Activated naive CD4-positive, alpha-beta T cell treated with anti-CD3 and anti-CD28 coated beads, Interleukin-2, amount 50 U/mL, for 72 hours (primary cell): ENCODE results near the gene VAPB. TPM values are rescaled to one million over a fixed set of nuclear protein-coding genes. Genes with fewer than 3 reads are reported as not detected.

ENCODE experiments used
- ATAC-seq, 2 donors: fragments of 150-1000 bp; cut with Tn5 transposase; 2 replicates each; pipeline ENCODE4 v1.10.0; 2021; ENCODE audit warnings: mild to moderate bottlenecking in 2 of 2, moderate library complexity in 2 of 2
- DNase-seq, 2 donors: peaks; one replicate each; pipeline ENCODE4 v3.0.0; 2021 to 2022; ENCODE audit warnings: low spot score in 2 of 2
- H3K27ac Mint-ChIP-seq, 2 donors: one replicate each; pipeline ENCODE4 v1.8.0; 2022; ENCODE audit warnings: mild to moderate bottlenecking in 2 of 2, mixed read lengths in 2 of 2
- H3K36me3 Mint-ChIP-seq, 2 donors: one replicate each; pipeline ENCODE4 v1.8.0; 2022; ENCODE audit warnings: mixed read lengths in 2 of 2
- H3K9me3 Mint-ChIP-seq, 2 donors: one replicate each; pipeline ENCODE4 v1.8.0; 2022; ENCODE audit warnings: mixed read lengths in 2 of 2
- total RNA-seq, 2 donors: library from RNA; stranded (reverse); gene quantifications; one replicate each; pipeline ENCODE4 v1.2.3, GENCODE V29; 2022

The VAPB gene
- total RNA-seq, 2 donors from 2014 or later, result 28.0 to 43.5 TPM

GRCh38 chr20:58494923-58495622 lies 106.0 kb downstream of the VAPB start:
- DNase-seq, result no peak
- Mint-ChIP-seq H3K36me3 (no peaks in the 10 kb centered on the region), H3K9me3 (no peaks in the 10 kb centered on the region), H3K27ac (no peak overlapping the region)
- ATAC-seq, result no peak

- DNase-seq (no peak), ATAC-seq (no peak)
- Mint-ChIP-seq H3K27ac (no peak overlapping the region), H3K9me3 (no peaks in the 10 kb centered on the region), H3K36me3 (no peaks in the 10 kb centered on the region)
Observed at GRCh38 chr20:58495623-58496428, 106.8 kb downstream of the VAPB start.

GRCh38 chr20:58496429-58496769 lies 107.4 kb downstream of the VAPB start:
- H3K9me3 Mint-ChIP-seq, result no peaks in the 10 kb centered on the region
- DNase-seq, result no peak
- ATAC-seq, result no peak
- no peak overlapping the region for H3K27ac Mint-ChIP-seq
- H3K36me3 Mint-ChIP-seq, result no peaks in the 10 kb centered on the region

- no peak for ATAC-seq
- no peak for DNase-seq
- Mint-ChIP-seq H3K36me3 (no peaks in the 10 kb centered on the region), H3K27ac (no peak overlapping the region), H3K9me3 (no peaks in the 10 kb centered on the region)
Observed at GRCh38 chr20:58497076-58497641, 108.1 kb downstream of the VAPB start.

GRCh38 chr20:58497724-58498469 lies 108.9 kb downstream of the VAPB start:
- H3K27ac Mint-ChIP-seq, result no peak overlapping the region
- H3K9me3 Mint-ChIP-seq, result peaks cover 0 to 2% of the 10 kb centered on the region in 2 donors
- no peak for DNase-seq
- H3K36me3 Mint-ChIP-seq, result no peaks in the 10 kb centered on the region
- no peak for ATAC-seq

- no peak overlapping the region for H3K27ac Mint-ChIP-seq
- H3K9me3 Mint-ChIP-seq, result peaks cover 0 to 6% of the 10 kb centered on the region in 2 donors
- H3K36me3 Mint-ChIP-seq, result peaks cover 0 to 1% of the 10 kb centered on the region in 2 donors
- no peak for ATAC-seq
- DNase-seq, result no peak
Observed at GRCh38 chr20:58498470-58499068, 109.5 kb downstream of the VAPB start.

- H3K9me3 Mint-ChIP-seq, result peaks cover 0 to 9% of the 10 kb centered on the region in 2 donors
- H3K36me3 Mint-ChIP-seq, result peaks cover 5 to 9% of the 10 kb centered on the region in 2 donors
- DNase-seq (no peak), ATAC-seq (no peak)
- H3K27ac Mint-ChIP-seq, result no peak overlapping the region
Observed at GRCh38 chr20:58500256-58500655, 111.2 kb downstream of the VAPB start.

Other genes with a start within 250 kb of the VAPB start
- gene ANKRD60, start 160.6 kb upstream of the VAPB start, total RNA-seq, result not detected
- gene RAB22A, start 79.5 kb upstream of the VAPB start, total RNA-seq, result 10 to 100 TPM; 11.8 to 15.8 TPM
- gene APCDD1L, start 126.2 kb downstream of the VAPB start, total RNA-seq, result not detected